ENCODE data around the gene LIN28B.

GRCh38 chr6:104928141-104928540, 28.8 kb upstream of the LIN28B start:
- TF ChIP-seq POLR2A (IDR thresholded peaks at IDR 0.05) (no peak), CTCF (IDR thresholded peaks at IDR 0.05) (no peak)

Measured in lower leg skin (tissue), 3 donors.